Activated CD4-positive, CD25-positive, alpha-beta regulatory T cell treated with anti-CD3 and anti-CD28 coated beads, Interleukin-2, amount 50 U/mL, for 16 hours (primary cell): ENCODE data around the gene CDA.

Source experiments
- DNase-seq: peaks from one replicate; pipeline ENCODE4 v3.0.0-alpha.2; 2020; ENCODE audit warnings: low read depth, low spot score

CDA gene

DNA sequence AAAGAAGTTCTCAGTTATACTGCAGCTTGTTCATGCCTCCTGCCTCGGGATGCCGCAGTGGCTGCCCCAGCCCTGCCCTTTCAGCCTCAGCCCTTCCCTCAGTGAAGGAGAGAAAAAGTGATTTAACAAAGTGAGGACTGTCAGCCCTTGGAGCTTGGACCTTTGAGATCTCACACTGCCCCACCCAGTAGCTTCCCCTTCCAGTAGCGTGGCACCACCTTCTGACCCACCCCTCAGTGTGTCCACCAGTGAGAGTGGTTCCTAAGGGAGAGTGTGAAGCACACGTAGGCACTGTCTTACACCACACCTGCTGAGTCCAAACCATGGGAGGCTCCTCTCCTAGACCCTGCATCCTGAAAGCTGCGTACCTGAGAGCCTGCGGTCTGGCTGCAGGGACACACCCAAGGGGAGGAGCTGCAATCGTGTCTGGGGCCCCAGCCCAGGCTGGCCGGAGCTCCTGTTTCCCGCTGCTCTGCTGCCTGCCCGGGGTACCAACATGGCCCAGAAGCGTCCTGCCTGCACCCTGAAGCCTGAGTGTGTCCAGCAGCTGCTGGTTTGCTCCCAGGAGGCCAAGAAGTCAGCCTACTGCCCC, at the start of gene CDA:
Gene CDA (plus strand): TSS at position 464 of the 592 bp plus-strand sequence. CDS start 33 bp downstream, at position 497.
- DNase-seq, result no peak

DNA sequence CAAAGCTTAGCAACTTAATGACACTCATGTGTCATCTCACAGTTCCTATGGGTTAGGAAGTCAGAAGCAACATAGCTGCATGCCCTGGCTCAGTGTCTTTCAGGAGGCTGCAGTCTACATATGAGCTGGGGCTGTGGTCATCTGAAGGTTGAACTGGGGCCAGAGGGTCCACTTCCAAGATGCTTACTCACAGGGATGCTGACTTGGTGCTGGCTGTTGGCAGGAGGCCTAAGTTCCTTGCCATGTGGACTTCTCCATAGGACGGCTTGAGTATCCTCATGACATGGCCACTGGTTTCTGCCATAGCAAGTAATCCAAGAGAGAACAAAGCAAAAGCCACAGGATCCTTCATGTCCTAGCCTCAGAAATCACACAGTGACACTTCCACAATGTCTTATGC, 48.6 kb upstream of the CDA start:
- no peak for DNase-seq

DNA sequence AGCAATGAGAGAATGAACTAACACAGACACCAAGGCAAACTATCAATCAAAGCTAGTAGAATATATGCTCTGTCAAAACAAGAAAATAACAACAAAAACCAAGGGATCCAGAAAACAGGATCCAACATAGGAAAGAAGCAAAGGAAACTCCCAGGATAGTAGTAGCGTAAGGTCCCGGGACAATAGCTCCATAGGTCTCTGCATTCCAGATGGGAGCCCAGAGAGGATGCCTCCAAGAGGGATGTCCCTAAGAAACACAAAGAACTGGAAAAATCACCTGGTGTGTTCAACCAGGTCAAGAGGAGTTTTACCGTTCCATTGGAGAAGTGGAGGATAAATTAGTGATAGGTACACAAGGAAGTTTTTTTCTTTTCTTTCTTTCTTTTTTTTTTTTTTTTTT, 42.3 kb upstream of the CDA start:
- no peak for DNase-seq

DNA sequence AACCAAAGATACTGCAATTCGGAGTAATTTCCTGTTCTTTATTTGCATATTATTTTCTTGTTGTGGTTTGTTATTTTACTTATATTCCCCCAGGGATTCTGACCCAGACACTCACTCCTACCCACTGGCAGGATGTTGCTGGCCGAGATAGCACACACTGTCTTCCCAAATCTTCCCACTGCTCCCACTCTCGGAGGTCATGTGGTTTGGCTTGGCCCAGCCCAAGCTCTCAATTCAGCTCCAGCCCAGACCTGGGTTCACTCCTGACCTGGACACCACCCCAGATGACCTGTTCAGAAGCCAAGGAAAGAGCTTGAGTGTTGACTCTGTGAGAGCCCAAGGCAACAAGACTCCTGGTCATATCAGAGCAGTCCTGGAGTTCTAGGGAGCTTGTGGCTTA, 37.7 kb upstream of the CDA start:
- DNase-seq, result no peak

DNA sequence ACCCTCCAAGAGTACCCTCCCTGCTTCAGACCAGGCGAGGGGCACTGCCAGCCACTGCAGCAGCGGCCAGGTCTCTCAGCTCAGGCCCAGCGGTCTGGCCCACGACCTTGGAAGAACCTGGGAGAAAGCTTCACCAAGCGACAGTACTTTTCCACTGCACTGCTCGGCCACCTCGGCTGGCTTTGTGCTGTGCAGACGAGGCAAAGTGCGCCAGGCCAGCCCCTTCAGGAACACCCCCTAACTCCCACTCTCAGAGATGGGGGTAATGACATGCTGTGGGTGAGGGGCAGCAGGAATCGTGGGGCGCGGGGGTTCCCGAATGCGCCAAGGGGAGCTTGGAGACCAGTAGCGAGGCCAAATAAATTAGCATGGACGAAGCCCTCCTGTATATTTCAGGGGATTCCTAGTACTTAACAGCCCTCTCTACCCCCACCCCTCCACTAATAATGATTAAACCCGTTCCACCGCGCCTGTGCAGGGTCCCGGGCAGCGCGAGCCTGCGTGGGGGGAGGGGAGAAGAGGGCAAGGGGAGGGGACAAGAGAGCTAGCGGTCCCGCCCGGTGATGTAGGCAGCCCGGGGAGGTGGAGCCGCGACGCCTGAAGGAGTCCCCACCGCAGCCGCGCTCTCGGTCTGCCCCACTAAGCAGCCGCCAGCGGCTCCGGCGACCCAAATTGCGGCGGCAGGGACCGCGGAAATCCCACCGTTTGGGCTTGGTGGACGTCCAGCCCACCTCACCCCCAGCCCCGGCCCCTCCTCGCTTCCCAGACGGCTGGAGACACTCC, 36.8 kb upstream of the CDA start, which contains the start of gene FAM43B:
Gene FAM43B (plus strand): TSS at position 629 of the 783 bp plus-strand sequence. CDS start 401 bp downstream, outside the sequence.
- DNase-seq, result no peak

DNA sequence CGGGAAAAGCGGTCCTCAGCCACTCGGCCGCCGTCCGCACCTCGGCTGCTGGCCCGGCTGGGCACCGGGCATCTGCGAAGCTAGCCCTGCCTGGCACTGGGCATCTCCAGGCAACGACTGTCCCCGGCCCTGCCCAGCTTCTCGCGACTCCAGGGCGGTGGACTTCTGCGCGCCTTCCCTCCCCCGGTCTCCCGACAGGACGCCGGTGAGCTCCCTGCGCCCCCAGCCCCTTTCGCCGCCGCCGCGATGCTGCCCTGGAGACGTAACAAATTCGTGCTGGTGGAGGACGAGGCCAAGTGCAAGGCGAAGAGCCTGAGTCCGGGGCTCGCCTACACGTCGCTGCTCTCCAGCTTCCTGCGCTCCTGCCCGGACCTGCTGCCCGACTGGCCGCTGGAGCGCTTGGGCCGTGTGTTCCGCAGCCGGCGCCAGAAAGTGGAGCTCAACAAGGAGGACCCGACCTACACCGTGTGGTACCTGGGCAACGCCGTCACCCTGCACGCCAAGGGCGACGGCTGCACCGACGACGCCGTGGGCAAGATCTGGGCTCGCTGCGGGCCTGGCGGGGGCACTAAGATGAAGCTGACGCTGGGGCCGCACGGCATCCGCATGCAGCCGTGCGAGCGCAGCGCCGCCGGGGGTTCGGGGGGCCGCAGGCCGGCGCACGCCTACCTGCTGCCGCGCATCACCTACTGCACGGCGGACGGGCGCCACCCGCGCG, 36.0 kb upstream of the CDA start:
- no peak for DNase-seq

DNA sequence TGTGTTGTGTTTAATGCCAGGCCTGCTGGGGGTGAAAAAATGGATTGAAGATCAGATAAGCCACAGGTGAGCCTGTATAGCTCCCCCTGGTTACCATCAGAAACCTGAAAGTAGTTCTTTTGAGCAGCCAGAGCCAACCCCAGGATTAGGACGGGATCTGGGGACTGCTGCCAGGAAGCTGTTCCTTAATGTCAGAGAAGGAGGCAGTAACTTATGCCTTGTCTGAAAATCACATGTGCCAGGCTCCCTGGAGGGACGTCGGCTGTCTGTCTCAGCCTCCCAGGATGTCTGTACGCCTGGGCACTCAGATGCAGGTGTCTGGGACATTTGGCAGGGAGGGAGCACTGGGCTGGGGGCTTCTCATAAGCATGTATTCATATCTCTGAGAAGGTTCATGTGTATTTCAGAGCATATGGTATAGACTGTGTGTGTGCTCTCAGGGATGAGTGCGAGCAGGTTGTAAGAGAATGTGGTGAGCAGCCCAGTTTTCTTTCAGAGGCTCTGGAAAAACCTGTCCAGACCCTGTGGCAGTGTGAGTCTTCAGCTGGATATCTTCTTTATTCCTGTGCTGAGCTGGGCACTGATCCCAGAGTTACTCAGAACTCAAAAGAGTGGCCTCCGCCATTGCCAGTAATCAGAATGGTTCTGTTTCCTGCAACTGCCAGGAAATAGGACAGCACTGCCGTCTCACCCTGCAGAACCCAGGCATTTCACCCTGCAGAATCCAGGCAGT, 33.7 kb upstream of the CDA start:
- DNase-seq, result no peak

DNA sequence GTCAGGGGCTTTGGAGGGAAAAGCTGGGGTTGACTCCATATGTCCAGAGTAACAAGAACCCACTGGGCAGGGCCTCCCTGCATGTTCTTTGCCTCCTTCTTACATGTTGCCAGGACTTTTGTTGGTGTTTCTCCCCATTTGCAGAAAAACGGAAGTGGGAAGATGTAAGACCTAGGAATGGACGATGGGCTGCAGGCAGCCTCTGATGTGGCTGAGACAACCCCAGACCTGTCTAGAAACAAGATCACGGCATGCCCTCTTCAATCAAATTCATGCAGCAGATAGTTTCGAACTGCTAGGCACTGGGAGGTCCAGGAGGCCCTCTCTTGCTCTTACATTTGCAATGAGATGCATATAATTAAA, 33.2 kb upstream of the CDA start:
- DNase-seq, result no peak

DNA sequence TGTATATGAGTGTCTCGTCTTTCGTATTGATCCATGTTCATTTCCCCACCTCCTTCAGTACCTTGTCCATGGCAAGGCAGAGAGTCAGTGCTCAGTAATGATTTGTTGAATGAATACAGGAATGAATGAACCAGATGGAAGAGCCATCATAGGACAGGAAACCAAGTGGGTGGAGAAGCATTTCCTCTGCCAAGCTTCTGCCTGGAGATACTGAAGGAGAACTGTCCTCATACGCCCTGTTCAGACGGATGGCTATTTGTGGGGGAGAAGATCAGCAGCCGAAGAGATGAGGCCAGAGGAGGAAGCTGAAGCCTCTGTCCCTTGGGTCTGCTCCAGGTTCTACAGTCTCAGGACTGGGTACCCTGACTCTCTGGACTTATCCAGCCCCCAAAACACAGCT, 30.7 kb upstream of the CDA start:
- DNase-seq, result no peak

DNA sequence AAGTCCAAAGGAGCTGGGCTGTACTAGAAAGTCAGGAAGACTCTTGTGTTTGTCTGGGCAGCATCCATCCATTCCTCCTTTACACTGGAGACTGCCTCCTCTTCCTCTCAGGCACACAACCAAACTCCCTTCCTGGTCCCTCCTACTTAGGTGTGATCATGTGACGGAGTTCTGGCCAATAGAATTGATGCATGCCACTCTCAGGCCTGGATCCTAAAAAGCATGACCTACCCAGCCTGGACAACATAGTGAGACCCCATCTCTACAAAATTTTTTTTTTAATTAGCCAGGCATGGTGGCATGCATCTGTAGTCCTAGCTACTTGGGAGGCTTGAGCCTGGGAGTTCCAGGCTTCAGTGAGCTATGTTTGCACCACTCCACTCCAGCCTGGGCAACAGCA, 27.9 kb upstream of the CDA start:
- no peak for DNase-seq

DNA sequence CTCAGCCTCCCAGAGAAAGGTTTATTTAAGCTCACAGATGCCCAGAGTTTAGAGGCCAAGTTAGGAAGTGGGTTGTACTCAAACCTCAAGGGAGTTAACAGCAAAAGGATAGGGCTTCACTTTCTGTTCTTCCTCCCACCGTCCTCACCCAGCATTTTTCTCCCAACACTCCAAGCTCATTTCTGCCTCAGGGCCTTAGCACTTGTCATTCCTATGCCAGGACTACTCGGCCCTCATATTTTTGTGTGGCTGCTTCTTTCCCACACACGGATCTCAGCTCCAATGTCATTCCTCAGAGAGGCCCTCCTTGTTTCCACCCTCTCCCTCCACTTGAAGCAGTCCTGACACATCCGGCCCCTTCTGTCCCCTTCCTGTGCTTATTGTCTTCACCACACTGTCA, 23.7 kb upstream of the CDA start:
- DNase-seq, result no peak

DNA sequence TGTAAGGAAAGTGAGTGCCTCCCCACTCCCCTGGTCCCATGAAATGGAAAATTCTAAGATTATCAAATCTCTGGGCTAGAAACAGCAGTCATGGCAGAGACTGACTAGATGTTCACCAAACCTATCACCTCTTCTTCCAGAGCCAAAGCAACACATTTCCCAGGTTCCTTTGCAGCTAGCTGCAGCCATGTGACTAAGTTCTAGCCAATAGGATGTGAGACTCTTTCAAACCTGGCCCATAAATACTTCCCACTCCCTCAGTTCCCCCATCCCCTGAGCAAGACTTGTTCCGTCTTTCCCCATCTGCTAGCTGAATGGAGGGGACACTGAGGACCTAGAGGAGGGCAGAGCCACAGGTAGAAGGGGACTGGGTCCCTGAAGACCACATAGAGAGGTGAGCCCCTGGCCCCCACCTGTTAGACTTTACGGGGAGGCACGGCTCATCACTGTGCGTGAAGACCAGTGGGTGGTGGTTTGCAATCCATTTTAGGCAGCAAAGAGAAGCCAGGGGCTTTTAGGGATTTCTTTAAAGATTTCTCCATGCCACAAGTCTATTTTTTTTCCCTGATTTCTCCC, 19.3 kb upstream of the CDA start:
- no peak for DNase-seq

DNA sequence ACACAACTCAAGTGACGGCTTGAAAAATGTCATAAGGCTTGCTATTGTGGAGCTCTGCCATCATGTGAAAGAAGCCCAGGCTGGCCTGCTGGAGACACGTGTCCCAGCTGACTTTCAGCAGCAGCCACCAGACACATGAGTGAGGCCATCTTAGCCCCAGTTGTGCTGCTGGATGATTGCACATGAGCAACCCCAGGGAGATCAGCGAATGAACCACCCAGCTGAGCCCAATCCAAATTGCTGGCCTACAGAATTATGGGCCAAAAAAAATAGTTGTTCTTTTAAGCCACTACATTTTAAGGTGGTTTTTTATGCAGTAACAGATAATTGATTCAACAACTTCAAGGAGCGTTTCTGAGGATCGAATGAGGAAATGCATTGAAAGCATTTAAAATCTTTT, 17.5 kb upstream of the CDA start:
- DNase-seq, result no peak

DNA sequence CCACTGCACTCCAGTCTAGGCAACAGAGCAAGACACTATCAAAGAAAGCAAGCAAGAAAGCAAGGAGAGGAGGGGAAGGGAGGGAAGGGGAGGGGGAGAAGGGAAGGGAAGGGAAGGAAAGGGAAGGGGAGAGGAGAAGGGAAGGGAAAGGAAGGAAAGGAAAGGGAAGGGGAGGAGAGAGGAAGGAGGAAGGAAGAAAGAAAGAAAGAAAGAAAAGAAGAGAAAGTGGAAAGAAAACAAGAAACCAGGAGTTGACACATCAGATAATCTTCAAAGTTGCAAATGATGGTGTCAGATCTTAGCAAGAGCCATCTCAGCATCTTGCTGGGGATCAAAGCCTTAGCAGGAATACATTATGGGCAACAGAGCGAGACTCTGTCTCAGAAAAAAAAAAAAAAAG, 14.9 kb upstream of the CDA start:
- DNase-seq, result no peak

DNA sequence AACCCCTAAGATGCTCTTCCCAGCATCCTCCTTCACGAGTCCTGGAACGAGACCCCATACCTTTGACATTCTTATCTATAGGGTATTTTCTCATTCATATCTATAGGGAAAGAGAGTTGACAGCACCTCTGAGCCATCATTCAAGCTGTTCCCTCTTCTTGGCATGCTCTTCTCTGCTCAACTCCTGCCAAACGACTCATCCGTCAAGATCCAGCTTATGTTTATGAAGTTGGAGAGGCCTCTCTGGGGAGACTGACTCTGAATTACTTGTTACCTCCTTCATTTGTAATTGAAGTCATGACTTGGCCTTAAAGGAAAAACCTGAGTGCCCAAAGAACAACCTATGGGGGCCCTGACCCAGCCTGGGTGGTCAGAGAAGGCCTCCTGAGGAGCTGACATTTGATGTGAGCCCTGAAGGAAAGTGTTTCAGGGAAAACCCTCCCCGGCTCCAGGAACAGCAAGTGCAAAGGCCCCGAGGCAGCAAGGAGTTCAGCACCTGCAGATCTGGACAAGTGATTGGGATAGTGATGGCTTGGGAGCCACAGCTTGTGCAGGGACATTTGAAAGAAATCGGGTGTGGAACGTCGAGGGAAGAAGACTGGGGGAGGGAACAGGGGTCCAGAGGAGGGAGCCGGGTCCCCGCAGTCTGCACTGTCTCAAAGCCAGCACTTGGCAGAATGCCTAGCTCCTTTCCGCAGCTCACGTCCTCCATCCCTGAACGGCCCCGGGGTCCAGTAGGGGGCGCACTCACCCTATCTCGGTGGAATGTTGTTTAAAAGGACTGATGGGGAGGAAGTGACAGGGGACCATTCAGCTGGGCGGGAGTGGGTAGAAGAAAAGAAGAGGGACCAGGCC, 14.0 kb upstream of the CDA start:
- DNase-seq, result peak; percentile 28

DNA sequence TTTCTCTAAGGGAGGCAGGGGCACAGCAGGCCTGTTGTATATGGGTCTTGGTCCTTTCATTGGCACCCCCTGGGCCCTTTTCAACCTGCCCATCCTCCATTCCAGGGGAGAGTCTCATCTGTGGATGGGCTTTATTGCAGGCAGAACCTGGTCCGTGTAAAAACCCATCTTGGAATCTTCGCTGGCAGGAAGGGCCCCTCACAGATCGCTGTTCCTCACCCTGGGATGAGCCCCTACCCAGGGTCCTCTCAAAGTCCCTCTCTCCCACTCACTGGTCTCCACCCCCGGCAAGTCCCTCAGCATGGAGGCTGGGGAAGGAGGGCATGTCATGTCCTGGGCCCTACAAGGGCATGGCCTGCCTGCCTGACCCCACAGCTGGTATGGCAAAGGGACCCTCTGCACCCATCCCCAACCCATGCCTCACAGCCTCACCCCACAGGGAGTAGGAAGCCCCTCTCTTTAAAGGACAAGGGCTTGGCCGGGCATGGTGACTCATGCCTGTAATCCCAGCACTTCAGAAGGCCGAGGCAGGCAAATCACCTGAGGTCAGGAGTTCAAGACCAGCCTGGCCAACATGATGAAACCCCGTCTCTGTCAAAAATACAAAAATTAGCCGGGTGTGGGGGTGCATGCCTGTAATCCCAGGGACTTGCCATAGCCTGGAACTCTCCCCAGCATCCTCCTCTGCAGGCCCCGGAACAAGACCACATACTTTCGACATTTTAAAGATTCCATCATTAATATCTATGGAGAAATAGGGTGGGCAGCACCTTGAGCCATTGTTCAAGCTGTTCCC, 13.2 kb upstream of the CDA start:
- DNase-seq, result no peak

DNA sequence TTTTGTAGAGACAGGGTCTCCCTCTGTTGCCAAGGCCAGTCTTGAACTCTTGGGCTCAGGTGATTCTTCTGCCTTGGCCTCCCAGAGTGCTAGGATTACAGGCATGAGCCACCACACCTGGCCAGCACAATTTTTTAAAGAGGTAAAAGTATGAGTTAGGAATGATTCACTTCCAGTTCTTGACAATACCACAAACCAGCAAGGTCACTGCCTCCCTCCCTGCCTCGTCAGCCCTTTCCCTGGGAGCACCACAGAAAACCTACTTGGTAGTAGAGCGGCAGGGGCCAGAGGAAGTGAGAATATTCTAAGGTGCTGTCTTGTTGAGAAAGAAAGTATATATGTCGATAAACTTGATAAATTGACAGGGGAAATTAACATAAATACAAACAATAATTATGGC, 10.8 kb upstream of the CDA start:
- DNase-seq, result no peak

DNA sequence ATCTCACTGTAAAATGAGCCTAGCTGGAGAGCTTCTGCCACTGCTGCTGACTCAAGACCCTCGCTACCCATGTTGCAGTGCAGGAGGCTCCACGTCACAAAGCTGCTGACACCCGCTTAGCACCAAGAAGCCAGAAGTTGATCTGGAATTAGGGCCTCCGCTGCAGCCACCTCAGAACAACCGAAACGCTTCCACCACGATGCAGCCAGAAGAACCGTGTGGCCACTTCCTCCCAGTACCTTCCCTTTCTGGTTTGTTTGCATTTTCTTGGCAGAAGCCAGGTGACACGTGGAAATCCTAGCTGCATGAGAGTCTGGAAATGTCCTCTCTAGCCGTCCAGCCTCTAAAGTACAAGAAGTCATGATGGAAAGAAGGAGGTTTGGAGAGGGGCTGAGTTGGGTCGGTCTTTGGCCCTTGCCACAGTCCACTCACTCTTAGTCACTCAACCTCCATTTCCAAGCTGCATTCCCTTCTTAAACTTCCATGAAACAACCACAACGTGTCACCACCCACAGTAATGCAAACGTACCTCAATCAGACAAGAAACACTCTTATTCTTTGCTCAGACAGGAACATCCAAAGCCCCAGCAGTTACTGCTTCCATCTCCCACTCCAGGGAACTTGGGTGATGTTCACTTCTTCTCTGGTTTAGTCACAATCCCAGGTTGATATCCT, 10.0 kb upstream of the CDA start:
- no peak for DNase-seq

DNA sequence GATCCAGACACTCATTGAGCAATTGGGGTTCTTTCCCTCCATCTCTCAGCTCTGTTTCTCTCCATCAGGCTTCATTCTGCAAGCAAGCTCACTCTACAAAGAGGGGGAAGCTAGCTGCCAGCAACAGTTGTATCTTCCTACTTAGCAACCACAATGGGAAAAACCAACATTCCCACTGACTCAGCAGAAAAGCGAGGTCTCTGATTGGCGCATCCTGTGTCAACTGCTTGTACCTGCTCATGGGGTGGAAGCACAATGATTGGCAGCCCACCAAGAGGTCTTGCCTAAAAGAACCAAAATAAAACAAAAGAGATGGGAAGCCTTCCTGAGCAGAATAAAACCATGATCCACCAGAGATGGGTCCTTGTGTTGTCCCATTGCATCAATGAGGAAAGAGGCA, 4.0 kb upstream of the CDA start:
- no peak for DNase-seq
